K562 (cell line): ENCODE measurements around the gene PRR35. TPM values are rescaled to one million over a fixed set of nuclear protein-coding genes. Genes with fewer than 3 reads are reported as not detected.
A peak's percentile ranks its signal among the peaks of the same experiment; 100 is the strongest.

Experiments
- ATAC-seq: fragments of 200-7000 bp; cut with Tn5 transposase; 3 replicates; pipeline ENCODE4 v1.9.1; 2020; ENCODE audit warnings: moderate library complexity
- BruUV-seq: library from RNA; stranded (reverse); fragments of 400-500 nt; replicated peaks from 2 replicates; lab custom pipeline; 2021; lab: Mats Ljungman, UMichigan
- CTCF ChIA-PET: fragments of 300-600 bp; formaldehyde crosslinking; extraction: SDS; loops from one replicate; lab custom pipeline; 2021; ENCODE audit warnings: low intra/inter-chr PET ratio; lab: Yijun Ruan, JAX
- POLR2A ChIA-PET: fragments of 300-600, 350-650 bp; sonication (Branson Sonifier 250); formaldehyde crosslinking; extraction: SDS; loops from one replicate; lab custom pipeline; 2021; ENCODE audit warnings: antibody characterized with exemption, inconsistent platforms; lab: Yijun Ruan, JAX
- DNase-seq, 4 experiments: peaks; one replicate each; pipeline versions ENCODE4 v3.0.0 to v3.0.0-alpha.2; 2011 to 2018; ENCODE audit warnings: low spot score in 3 of 4, mixed read lengths in 3 of 4; ENCODE audit errors: extremely low read depth in 1 of 4
- FAIRE-seq: peaks from 2 replicates; lab custom pipeline; 2011; peaks lifted over from hg19 to GRCh38; lab: Jason Lieb, UNC
- H2AFZ ChIP-seq: 2 replicates; pipeline ENCODE4 v1.6.0; 2011; ENCODE audit warnings: low read depth, low read length, control low read depth, inconsistent platforms
- H3K27ac ChIP-seq: fragments of 200-600 bp; 3 replicates; pipeline ENCODE4 v1.8.0; 2011; ENCODE audit warnings: low read depth, mild to moderate bottlenecking, control low read depth, inconsistent platforms, low read length, moderate library complexity, mixed read lengths; ENCODE audit errors: extremely low read depth
- H3K27me3 ChIP-seq, 2 experiments: fragments of 300-600 bp in 1 of 2; 2 replicates in 1 of 2; 3 replicates in 1 of 2; pipeline versions ENCODE4 v1.6.0 to v1.8.0; 2011; ENCODE audit warnings: inconsistent platforms in 2 of 2, low read length in 2 of 2, mild to moderate bottlenecking in 1 of 2, mixed read lengths in 1 of 2, moderate library complexity in 1 of 2; ENCODE audit not compliant: control insufficient read depth in 2 of 2, insufficient read depth in 2 of 2
- H3K36me3 ChIP-seq: fragments of 300-600 bp; 3 replicates; pipeline ENCODE4 v1.8.0; 2011; ENCODE audit warnings: mild to moderate bottlenecking, low read length, inconsistent platforms; ENCODE audit not compliant: control insufficient read depth, insufficient read depth
- H3K4me1 ChIP-seq, 2 experiments: fragments of 200-600 bp in 1 of 2; replicated peaks in 1 of 2; 2 replicates in 1 of 2; 3 replicates in 1 of 2; pipeline versions ENCODE4 v1.5.1 to v1.8.0; 2011; ENCODE audit warnings: inconsistent platforms in 2 of 2, low read length in 2 of 2, mild to moderate bottlenecking in 1 of 2, mixed read lengths in 1 of 2, moderate library complexity in 1 of 2; ENCODE audit not compliant: control insufficient read depth in 2 of 2, insufficient read depth in 2 of 2
- H3K4me2 ChIP-seq: 2 replicates; pipeline ENCODE4 v1.6.1; 2011; ENCODE audit warnings: low read length, control low read depth, inconsistent platforms, mixed read lengths; ENCODE audit not compliant: insufficient read depth
- H3K4me3 ChIP-seq: fragments of 200-600 bp; sonication (generic), shearing (Covaris generic); 2 replicates; pipeline ENCODE4 v1.5.1; 2016; ENCODE audit warnings: control low read depth, inconsistent platforms
- H3K79me2 ChIP-seq: fragments of 200-600 bp; 3 replicates; pipeline ENCODE4 v1.8.0; 2011; ENCODE audit warnings: low read length, inconsistent platforms; ENCODE audit not compliant: control insufficient read depth, insufficient read depth
- H3K9ac ChIP-seq, 2 experiments: 2 replicates each; pipeline versions ENCODE4 v1.6.0 to v1.6.1; 2011; ENCODE audit warnings: low read depth in 2 of 2, low read length in 2 of 2, control low read depth in 1 of 2, inconsistent platforms in 1 of 2, mild to moderate bottlenecking in 1 of 2, mixed read lengths in 1 of 2; ENCODE audit not compliant: insufficient read depth in 1 of 2
- H3K9me1 ChIP-seq: one replicate; pipeline ENCODE4 v1.6.0; 2011; ENCODE audit warnings: inconsistent platforms, mild to moderate bottlenecking, low read length, moderate library complexity; ENCODE audit not compliant: control insufficient read depth, insufficient read depth
- H3K9me3 ChIP-seq: replicated peaks from 2 replicates; pipeline ENCODE4 v1.5.1; 2011; ENCODE audit warnings: low read depth, low read length, inconsistent platforms; ENCODE audit not compliant: control insufficient read depth, insufficient read depth
- H4K20me1 ChIP-seq: replicated peaks from 2 replicates; pipeline ENCODE4 v1.6.1; 2011; ENCODE audit warnings: low read length, inconsistent platforms, mixed read lengths; ENCODE audit not compliant: control insufficient read depth, insufficient read depth
- CBX1 ChIP-seq: sonication (generic); IDR thresholded peaks from 2 replicates; pipeline ENCODE4 v1.6.1; 2016; ENCODE audit warnings: antibody characterized with exemption, low read depth, mild to moderate bottlenecking
- FOXA1 ChIP-seq: fragments of 450-650 bp; IDR thresholded peaks from 2 replicates; pipeline ENCODE4 v1.6.1; 2016; ENCODE audit warnings: mild to moderate bottlenecking, borderline replicate concordance
- MXI1 ChIP-seq: IDR thresholded peaks from 2 replicates; pipeline ENCODE4 v1.6.1; 2011; ENCODE audit warnings: low read depth, mild to moderate bottlenecking, improper control_type of control experiment, low read length
- NFE2 ChIP-seq: IDR thresholded peaks from 2 replicates; pipeline ENCODE4 v1.6.1; 2014; ENCODE audit warnings: antibody characterized with exemption, low read depth
- POLR2G ChIP-seq: fragments of 200-400 bp; formaldehyde crosslinking; IDR thresholded peaks from 2 replicates; pipeline ENCODE4 v1.6.1; 2017; ENCODE audit warnings: low read depth, mild to moderate bottlenecking, antibody characterized with exemption, low read length, moderate library complexity
- RBM22 ChIP-seq: fragments of 200-400 bp; formaldehyde crosslinking; IDR thresholded peaks from 2 replicates; pipeline ENCODE4 v1.6.1; 2018; ENCODE audit warnings: low read length, low read depth; ENCODE audit not compliant: poor library complexity, severe bottlenecking
- SMAD1 ChIP-seq: fragments of 150-350 bp; IDR thresholded peaks from 2 replicates; pipeline ENCODE4 v1.6.1; 2014; ENCODE audit warnings: low read length, low read depth; ENCODE audit not compliant: partially characterized antibody
- SP1 ChIP-seq: sonication (generic); formaldehyde crosslinking; IDR thresholded peaks from 2 replicates; pipeline ENCODE4 v1.8.1; 2022; ENCODE audit warnings: mild to moderate bottlenecking, missing genetic modification reagents
- TAF7 ChIP-seq: fragments of 450-650 bp; IDR thresholded peaks from 2 replicates; pipeline ENCODE4 v1.6.1; 2016; ENCODE audit warnings: missing genetic modification characterization, missing compliant biosample characterization
- VEZF1 ChIP-seq: fragments of 200-800 bp; sonication (Bioruptor generic); IDR thresholded peaks from 2 replicates; pipeline ENCODE4 v1.6.1; 2017; ENCODE audit warnings: missing genetic modification characterization, missing compliant biosample characterization
- WGBS: fragments of 100-300 bp; shearing (Covaris generic); methylation state at CpG from one replicate; pipeline ENCODE4 v1.1.6; 2016; ENCODE audit warnings: low coverage, mixed read lengths; ENCODE audit not compliant: insufficient coverage; ENCODE audit errors: missing lambda C conversion rate; 5-methylcytosine and 5-hydroxymethylcytosine counted together
- in situ Hi-C: fragments of 300-500 bp; cut with MboI; formaldehyde crosslinking; loops from 4 replicates; pipeline ENCODE4 v1.15.0; 2018; ENCODE audit warnings: inconsistent platforms, mixed read lengths
- intact Hi-C: fragments of 100-400 bp; cut with micrococcal nuclease; formaldehyde crosslinking; loops from 2 replicates; pipeline ENCODE4 v1.14.2; 2022
- polyA plus RNA-seq, 8 experiments: library from polyadenylated mRNA; depleted of rRNA in 4 of 8; stranded (reverse) in 5 of 8; unstranded in 3 of 8; fragments of >200 nt; fragmentation: Nextera tagmentation in 2 of 8; fragmentation: Illumina TruSeq in 1 of 8; extraction: Ambion mirVana in 2 of 8; extraction: Trizol in 1 of 8; gene quantifications; 2 replicates each; pipeline versions ENCODE4 v1.2.1 to v1.2.3, GENCODE V29; 2011 to 2014; ENCODE audit warnings: inconsistent platforms in 1 of 8, missing spikeins in 1 of 8
- total RNA-seq, 7 experiments: library from RNA; depleted of rRNA in 6 of 7; stranded (reverse); fragments of >200 nt in 6 of 7; fragmentation: Illumina TruSeq in 2 of 7; extraction: Trizol in 2 of 7; gene quantifications; 2 replicates each; pipeline versions ENCODE4 v1.2.1 to v1.2.3, GENCODE V29; 2011 to 2021; ENCODE audit warnings: low replicate concordance in 1 of 7

Gene PRR35
- total and polyA plus RNA-seq, 9 of the 15 experiments (the other 6 are each of a cell fraction or from before 2014, with no cell fraction given), result 0.17 to 0.45 (median 0.21) TPM; not detected in 5

DNA sequence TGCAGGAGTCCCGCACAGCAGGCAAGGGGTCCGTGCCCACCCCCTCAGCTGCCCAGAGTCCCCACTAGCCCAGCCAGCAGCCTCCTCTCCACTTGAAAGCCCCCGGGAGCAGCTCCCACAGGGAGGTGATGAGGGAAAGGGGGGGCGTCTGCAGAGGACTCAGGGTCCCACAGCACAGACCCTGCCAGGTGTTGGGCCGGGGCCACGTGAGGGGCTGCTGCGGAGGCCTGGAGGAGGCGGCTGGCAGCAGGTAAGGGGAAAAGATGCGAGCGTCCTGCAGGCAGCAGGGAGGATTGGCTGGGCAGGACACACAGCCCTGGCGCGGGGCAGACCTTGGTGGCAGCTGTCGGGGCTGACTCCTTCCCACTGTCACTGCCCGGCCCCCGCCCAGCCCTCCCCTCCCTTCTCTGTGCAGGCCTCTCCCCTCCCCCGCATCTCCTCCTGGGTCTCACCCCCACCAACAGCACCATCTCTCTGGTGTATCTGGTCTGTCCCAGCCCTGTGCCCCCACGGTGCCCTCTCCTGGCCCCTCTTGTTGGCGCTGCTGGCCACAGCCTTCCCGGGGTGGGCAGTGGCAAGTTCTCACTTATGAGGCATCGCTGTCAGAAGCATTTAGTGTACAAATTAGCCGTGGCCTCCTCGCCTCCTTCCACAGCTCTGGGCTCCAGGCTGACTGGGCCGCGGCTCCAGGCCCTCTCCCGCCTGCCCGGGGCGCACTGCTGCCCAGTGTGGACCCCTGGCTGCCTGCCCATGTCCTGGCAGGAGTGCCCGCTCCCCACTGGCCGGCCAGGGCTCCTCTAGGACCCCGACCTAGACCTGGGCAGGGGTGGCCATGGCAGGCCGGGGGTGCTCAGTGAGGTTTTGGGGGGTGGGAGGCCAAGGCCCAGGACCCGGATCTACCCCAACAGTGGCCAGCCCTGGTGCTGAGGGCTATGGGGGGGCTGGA is 4.4 kb upstream of the PRR35 start:
- no peak for DNase-seq
- intact Hi-C loops, result no loop called here
- TF ChIP-seq SMAD1 (no peak), NFE2 (no peak), MXI1 (no peak), CBX1 (no peak), SP1 (CRISPR knock-in tag) (no peak), TAF7 (no peak), VEZF1 (CRISPR knock-in tag) (peak; percentile 50), FOXA1 (no peak), RBM22 (peak; percentile 7), POLR2G (peak; percentile 52)
- H3K4me2 ChIP-seq, result no peak overlapping the region
- no peak overlapping the region for H2AFZ ChIP-seq
- ChIA-PET CTCF (no interaction called here), POLR2A (interaction anchor here (0.6 to 1.0 kb wide), 2 partner anchors 11 to 168 kb away, joined by 3 read pairs; partner anchors contain the start of gene NHLRC4)
- no TSS peak for BruUV-seq
- ATAC-seq, result 0 out of 3 replicates have a peak, but pooled peaks have one; percentile 11
- WGBS, result 78% methylated on average over 22 of the region's 32 CpGs
- FAIRE-seq, result no peak
- no peak overlapping the region for H3K27ac ChIP-seq
- H3K36me3 ChIP-seq, result peaks cover 29% of the 10 kb centered on the region; the same call in 1 of the 3 replicates
- no peaks in the 10 kb centered on the region for H3K79me2 ChIP-seq
- H3K4me3 ChIP-seq, result no peak overlapping the region
- H3K27me3 ChIP-seq, result peaks cover under 1% of the 10 kb centered on the region in 2 experiments; a peak in 2 of 5 replicates
- in situ Hi-C loops, result no loop called here
- H3K9me1 ChIP-seq, result no peaks in the 10 kb centered on the region
- no peaks in the 10 kb centered on the region for H3K9me3 ChIP-seq
- H3K9ac ChIP-seq, result 0 out of 4 replicates have a peak overlapping the region, but pooled peaks of 1 of the 2 experiments have one; percentile 35
- H3K4me1 ChIP-seq, result peaks cover 0 to 63% of the 10 kb centered on the region in 2 experiments; a peak in 2 of 5 replicates
- no peaks in the 10 kb centered on the region for H4K20me1 ChIP-seq
